NCI-H2081 treated with DMSO at 0.1 percent for 48 hours (cell line): Measurements from ENCODE around the gene FXYD2.
A peak's percentile ranks its signal among the peaks of the same experiment; 100 is the strongest.
"Not testable (repeated sequence)": the region's sequence is repeated elsewhere in the genome, so short reads cannot be mapped to it uniquely, and the experiment has no call there.

Experiments used
- DNase-seq: peaks from one replicate; lab custom pipeline; 2025; lab: John Stamatoyannopoulos, UW

Gene FXYD2

DNA sequence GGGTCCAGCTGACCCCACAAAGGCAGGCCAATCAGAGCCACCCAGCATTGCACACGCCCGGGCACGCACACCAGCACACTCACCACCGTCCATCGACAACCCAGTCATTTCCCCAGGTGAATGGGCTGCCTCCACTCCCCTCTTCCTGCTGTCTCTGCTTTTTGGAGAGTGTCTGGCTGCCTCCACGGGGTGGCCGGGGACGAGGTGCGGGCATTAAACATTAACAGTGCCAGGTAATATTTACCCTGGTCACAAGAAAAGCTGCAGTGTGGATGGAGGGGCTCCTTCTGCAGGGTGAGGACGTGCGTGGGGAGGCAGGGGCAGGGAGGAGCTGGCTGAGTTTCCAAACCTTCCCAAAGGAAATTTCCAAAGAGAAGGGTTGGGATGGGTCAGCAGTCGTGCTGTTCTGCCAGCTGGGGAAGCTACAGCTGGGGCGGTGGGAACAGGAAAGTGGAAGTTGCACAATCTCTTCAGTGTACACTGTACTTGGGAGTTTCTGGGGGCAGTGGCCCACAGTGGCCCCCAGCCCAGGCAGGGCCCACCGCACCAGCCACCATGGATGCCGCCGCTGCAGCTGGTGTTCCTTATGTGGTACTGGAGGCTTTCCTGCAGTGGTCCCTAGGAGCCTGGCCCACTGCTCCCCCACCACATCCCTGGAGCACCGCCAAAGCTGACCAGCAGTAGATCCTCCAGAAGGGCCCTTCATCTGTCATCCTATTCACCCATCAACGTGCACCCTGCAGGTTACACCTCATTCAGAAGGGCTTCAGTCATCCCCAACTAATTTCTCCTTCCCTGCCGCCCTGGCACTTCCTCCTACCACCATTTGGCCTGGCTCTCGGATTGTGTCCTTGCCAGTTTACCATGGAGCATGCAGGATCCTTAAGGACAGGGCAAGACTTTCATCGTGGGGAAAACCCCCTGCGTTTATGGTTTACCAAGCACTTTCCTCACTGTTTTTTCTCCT lies at the start of gene FXYD2:
TSS of gene FXYD2 (minus strand) at position 174 of the 967 bp plus-strand sequence. CDS start at position 108, 66 bp downstream.
- DNase-seq = no peak

DNA sequence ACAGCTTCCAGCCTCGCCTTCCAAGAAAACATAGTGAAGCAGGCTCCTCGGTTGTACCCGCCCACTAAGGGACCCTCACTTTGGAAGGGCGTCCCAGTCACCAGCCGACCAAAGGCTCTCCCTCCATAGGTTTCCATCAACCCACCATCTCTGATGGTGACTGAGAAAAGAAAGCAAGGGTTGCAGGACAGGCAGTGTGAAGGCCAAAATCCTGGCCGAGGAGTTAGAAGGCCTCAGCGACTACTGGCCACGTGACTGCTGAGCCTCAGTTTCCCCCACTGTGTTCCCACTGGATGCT lies 49.2 kb upstream of the FXYD2 start:
- DNase-seq = no peak

DNA sequence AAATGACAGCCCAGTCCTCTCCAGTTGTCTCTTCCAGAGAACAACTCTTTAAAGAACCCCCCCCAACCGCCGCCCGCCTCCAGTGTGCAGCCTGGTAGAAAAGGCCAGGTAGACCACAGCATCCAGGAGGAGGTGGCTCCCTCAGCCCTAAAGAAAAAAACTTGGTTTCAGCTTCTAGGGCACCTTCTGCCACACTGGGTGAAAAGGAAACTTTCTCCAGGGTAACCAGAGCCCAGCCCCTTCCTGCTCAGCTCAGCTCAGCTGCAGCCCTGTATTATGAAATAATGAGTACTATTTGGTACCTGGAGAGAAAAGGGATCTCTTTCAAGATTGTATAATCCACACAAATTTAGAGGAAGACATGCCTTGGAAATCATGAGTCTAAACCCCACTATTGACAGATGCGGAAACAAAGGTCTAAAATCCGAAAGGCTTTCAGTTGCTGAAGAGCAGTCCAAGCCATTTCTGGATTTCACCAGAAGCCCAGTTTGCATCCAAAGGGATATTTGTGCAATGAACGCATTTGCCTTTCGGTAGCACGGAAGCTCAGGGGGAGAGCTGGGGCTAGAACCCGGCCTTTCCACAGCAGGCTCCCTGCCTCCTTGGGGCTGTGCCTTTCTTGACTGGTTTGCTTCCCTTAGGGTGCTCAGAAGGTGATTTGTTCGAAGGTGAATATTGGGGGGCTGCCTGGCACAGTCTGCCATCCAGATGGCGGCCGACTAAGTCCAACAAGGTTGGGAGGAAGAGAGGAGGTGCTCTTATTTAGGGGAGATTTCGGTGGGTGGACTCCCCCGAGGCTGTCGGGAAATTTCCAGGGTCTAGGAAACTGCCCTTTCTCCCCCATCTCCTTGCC lies 48.7 kb upstream of the FXYD2 start:
- no peak for DNase-seq

- DNase-seq = no peak
These were observed 47.9 kb upstream of the FXYD2 start for GRCh38 chr11:117872420-117872961.

GRCh38 chr11:117871784-117872183 lies 47.2 kb upstream of the FXYD2 start:
- no peak for DNase-seq

DNA sequence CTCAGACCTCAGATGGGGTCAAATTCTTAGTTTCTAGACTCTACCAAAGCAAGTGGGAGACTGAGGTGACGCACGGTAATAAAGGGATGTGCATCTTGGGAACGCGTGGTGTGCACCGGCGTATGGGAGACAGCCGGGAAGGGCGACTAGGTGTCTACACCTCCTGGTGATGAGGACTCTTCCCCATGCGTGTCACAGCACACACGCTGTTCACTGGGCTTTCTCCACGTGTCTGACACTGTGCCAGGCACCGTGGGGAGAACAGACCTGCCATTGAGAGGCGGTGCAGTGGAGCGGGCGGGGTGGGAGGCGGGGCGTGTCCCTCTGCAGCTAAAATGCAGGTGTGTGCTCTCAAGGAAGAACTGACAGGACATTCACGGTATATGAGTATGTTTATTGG lies 46.6 kb upstream of the FXYD2 start:
- no peak for DNase-seq

GRCh38 chr11:117870103-117870952 lies 45.8 kb upstream of the FXYD2 start:
- peak; percentile 85 for DNase-seq

DNA sequence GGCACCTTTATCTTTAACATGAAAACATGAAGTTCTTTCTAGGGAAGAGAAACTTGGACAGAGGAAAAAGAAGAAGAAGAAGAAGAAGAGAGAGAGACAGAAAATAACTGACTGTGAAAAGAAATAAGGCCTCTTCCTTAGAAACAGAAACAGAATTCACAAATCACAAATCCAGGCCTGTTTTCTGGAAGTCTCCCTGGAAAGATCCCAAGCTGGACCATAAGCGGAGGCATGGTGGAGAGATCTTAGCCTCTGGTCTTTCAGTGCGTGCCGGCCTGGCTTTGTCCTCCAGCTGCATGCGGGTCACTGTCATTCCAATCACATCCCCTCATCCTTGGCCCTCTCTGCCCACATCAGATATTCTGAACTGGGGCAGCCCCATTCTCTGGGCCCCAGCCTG lies 45.1 kb upstream of the FXYD2 start:
- no peak for DNase-seq

DNA sequence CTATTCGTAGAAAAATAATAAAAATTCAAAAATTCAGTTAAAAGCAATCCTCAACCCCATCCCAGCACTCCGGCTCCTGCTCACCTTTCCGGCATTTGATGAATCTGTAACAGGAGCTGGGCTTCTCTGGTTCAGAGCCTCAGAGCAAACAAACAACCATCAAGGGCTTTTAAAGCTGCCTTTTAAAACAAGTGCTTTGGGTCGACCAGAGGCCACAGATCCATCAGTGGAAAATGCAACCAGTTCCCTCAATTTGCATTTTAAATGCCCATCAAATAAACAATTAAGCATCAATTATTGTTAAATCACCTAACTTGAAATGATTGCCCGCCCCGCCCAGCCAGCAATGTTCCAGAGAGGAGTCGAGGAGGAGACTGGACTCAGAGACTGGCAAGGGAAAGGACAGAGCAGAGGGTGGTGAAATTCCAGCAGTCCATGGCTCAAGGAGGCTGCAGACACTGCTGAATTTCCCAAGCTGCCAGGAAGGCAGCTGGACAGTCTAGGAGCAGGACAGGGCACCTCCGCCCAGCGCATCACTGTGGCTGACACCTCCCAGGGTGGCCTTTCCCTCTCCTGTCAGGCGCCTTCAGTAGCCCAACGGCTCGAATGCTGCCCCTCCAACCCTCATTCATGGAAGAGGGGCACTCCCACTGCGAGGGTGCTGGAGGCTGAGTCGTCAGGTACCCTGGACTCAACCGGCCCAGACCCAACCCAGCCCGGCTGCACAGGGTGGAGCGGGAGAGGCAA lies 44.4 kb upstream of the FXYD2 start:
- DNase-seq = peak; percentile 80

DNA sequence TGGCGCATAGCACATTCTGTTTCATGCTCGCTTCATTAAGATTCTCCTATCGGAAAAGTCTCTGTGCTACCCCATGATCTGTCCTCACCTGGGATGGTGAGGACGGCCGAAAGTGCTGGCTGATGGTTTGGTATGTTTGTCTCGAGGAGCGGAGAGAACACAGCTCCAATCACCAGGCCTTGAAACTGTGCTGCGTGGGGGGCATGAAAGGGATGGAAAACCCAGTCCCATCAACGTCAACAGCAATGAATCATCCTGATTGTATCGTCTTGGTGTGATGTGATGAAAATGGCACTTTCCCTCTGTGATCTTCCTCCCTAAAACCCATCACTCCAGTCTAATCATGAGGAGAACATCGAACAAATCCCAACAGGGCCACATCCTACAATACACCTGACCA lies 43.5 kb upstream of the FXYD2 start:
- DNase-seq = no peak

GRCh38 chr11:117866526-117866925 lies 42.0 kb upstream of the FXYD2 start:
- DNase-seq = no peak

DNA sequence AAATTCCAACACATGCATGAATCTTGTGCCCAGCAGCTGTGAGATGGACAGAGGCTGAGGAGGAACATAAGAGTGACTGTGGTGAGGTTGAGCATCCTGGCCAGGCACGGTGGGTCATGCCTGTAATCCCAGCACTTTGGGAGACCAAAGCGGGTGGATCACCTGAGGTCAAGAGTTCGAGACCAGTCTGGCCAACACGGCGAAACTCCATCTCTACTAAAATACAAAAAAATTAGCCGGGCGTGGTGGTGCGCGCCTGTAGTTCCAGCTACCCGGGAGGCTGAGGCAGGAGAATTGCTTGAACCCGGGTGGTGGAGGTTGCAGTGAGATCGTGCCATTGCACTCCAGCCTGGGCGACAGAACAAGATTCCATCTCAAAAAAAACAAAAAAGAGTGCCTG lies 41.0 kb upstream of the FXYD2 start:
- not testable (repeated sequence) for DNase-seq

- DNase-seq = no peak
These were observed 38.8 kb upstream of the FXYD2 start for GRCh38 chr11:117863383-117863782.

GRCh38 chr11:117862753-117863152 lies 38.2 kb upstream of the FXYD2 start:
- DNase-seq = no peak

- DNase-seq = no peak
These were observed 37.6 kb upstream of the FXYD2 start for GRCh38 chr11:117862019-117862725.

DNA sequence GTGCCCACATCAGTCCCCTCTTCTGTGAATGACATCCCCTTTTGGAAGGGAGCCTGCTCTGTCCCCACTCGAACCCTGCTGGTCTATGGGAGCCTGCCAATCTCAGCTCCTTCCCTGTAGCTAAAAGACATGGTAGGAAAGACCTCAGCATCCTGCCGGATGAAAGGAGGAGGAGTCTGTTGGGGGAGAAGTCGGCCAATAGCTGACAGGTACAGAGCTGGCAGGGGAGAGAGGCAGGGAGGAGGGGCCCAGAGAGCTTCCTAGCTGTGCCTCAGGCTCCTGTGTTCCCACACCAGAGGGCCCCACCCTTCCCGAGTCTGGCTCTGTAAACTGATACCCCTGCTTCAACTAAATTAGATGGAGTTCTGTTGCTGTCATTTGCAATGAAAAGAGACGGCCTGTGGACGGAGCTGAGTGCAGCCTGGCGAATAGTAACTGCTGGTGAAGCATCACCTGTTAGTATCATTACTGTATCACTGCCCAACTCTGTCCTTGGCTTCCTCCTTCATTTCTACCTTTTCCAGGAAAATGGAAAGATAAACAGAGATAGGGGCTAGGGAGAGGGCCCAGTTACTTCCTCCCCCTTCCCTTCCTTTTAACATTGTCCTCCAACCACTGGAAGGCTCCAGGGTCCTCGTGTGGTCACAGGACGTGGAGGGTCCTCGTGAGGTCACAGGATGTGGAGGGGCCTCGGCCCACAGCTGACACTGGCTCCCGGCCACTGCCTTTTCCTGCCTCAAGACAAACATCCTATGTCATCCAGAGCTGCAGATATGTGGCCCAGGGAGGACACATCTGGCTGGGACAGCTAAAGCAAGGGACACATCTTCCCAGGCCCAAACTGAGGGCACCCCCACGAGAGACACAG lies 36.8 kb upstream of the FXYD2 start:
- peak; percentile 81 for DNase-seq

- DNase-seq = no peak
These were observed 35.6 kb upstream of the FXYD2 start for GRCh38 chr11:117860139-117860538.

- DNase-seq = no peak
These were observed 35.1 kb upstream of the FXYD2 start for GRCh38 chr11:117859488-117860112.

DNA sequence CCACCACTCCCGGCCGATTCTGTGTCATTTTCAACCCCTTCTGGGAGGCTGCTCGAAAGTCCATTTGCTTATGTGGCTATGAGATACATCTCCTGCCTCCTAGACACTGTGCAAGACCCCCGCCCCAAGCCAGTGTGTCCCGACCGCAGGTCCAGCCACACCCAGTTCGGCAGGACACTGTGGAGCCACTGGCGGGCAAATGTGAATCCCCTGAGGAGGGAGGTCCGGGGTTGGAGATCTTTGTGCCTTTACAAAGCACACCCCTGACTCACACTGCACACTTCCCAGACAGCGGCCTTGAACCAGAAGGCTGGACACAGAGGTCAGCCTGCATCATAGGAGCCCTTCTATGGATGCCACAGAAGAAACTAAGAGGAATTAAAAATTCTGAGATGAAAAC lies 34.5 kb upstream of the FXYD2 start:
- DNase-seq = no peak
